Amniotic stem cell (primary cell): ENCODE measurements around the gene PPP1R2C.

Experiments used
- DNase-seq: peaks from one replicate; lab custom pipeline; 2025; lab: John Stamatoyannopoulos, UW

The PPP1R2C gene

GRCh38 chrX:42748067-42748850 lies 29.7 kb downstream of the PPP1R2C start:
- DNase-seq, result peak; percentile 24

GRCh38 chrX:42746606-42747005 lies 31.4 kb downstream of the PPP1R2C start:
- DNase-seq, result peak; percentile 1

DNA sequence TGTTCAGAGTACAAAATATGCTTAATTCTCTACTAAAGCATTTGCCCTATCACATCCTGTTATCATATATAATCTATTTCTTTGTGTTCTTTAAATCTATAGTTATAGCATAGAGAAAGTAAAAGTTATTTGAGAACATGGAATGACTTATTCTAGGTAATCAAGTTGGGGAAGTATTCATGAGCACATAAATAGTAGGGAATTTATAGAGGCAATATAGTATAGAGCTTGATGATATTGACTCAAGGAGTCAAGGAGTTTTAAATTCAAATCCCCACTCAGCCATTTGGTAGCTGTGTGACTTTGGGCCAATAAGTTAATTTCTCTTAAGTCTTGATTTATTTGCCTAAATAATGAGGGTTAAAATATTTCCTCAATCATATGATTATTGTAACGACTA lies 37.5 kb downstream of the PPP1R2C start:
- no peak for DNase-seq

GRCh38 chrX:42739741-42740140 lies 38.2 kb downstream of the PPP1R2C start:
- DNase-seq, result no peak

GRCh38 chrX:42739258-42739657 lies 38.7 kb downstream of the PPP1R2C start:
- no peak for DNase-seq

- no peak for DNase-seq
Observed at GRCh38 chrX:42738552-42738951, 39.4 kb downstream of the PPP1R2C start.

- no peak for DNase-seq
Observed at GRCh38 chrX:42735250-42735649, 42.7 kb downstream of the PPP1R2C start.

GRCh38 chrX:42732506-42732905 lies 45.5 kb downstream of the PPP1R2C start:
- DNase-seq, result no peak
